Neural cell (in vitro differentiated cells): ENCODE data around the gene CAPN12. TPM values are rescaled to one million over a fixed set of nuclear protein-coding genes. Genes with fewer than 3 reads are reported as not detected.

Source experiments
- H2AFZ ChIP-seq: fragments of 200-600, 300-800 bp; sonication (generic), shearing (Covaris generic); 2 replicates; pipeline ENCODE4 v1.6.0; 2014; ENCODE audit warnings: low read depth, mild to moderate bottlenecking, antibody characterized with exemption, low read length, moderate library complexity
- H3F3A ChIP-seq: fragments of 200-600 bp; shearing (Covaris generic); 2 replicates; pipeline ENCODE4 v1.6.1; 2016; ENCODE audit warnings: mild to moderate bottlenecking, moderate library complexity, mixed read lengths, antibody characterized with exemption, low read length; ENCODE audit not compliant: insufficient read depth, poor library complexity, severe bottlenecking
- H3K27ac ChIP-seq: fragments of 200-600, 300-800 bp; sonication (generic), shearing (Covaris generic); 2 replicates; pipeline ENCODE4 v1.5.1; 2014; ENCODE audit warnings: mild to moderate bottlenecking, low read length, moderate library complexity
- H3K27me3 ChIP-seq: fragments of 300-800, 200-600 bp; sonication (generic), shearing (Covaris generic); 2 replicates; pipeline ENCODE4 v1.6.0; 2014; ENCODE audit warnings: mild to moderate bottlenecking, low read depth, low read length, moderate library complexity; ENCODE audit not compliant: insufficient read depth
- H3K36me3 ChIP-seq: fragments of 300-800, 200-600 bp; sonication (generic), shearing (Covaris generic); 2 replicates; pipeline ENCODE4 v1.5.1; 2014; ENCODE audit warnings: mild to moderate bottlenecking, antibody characterized with exemption, low read length, moderate library complexity; ENCODE audit not compliant: insufficient read depth
- H3K4me2 ChIP-seq: fragments of 300-800, 200-600 bp; sonication (generic), shearing (Covaris generic); 2 replicates; pipeline ENCODE4 v1.6.0; 2014; ENCODE audit warnings: mild to moderate bottlenecking, low read length
- H3K4me3 ChIP-seq: fragments of 300-800, 200-600 bp; sonication (generic), shearing (Covaris generic); 2 replicates; pipeline ENCODE4 v1.5.1; 2014; ENCODE audit warnings: mild to moderate bottlenecking, low read length, moderate library complexity
- H3K79me2 ChIP-seq: fragments of 200-600 bp; shearing (Covaris generic); replicated peaks from 2 replicates; pipeline ENCODE4 v1.6.0; 2014; ENCODE audit warnings: mild to moderate bottlenecking, low read length, moderate library complexity; ENCODE audit not compliant: insufficient read depth
- H3K9ac ChIP-seq: fragments of 300-800, 200-600 bp; sonication (generic), shearing (Covaris generic); 2 replicates; pipeline ENCODE4 v1.6.1; 2016; ENCODE audit warnings: mild to moderate bottlenecking, low read length, mixed read lengths
- H3K9me2 ChIP-seq: fragments of 200-600 bp; shearing (Covaris generic); 2 replicates; pipeline ENCODE4 v1.6.1; 2016; ENCODE audit warnings: mild to moderate bottlenecking, low read length, mixed read lengths; ENCODE audit not compliant: insufficient read depth
- H3K9me3 ChIP-seq: fragments of 200-600, 300-800 bp; sonication (generic), shearing (Covaris generic); 2 replicates; pipeline ENCODE4 v1.6.1; 2016; ENCODE audit warnings: mild to moderate bottlenecking, mixed run types, low read length, moderate library complexity, mixed read lengths
- H4K20me1 ChIP-seq: fragments of 200-600 bp; shearing (Covaris generic); 2 replicates; pipeline ENCODE4 v1.6.1; 2016; ENCODE audit warnings: mild to moderate bottlenecking, mixed run types; ENCODE audit not compliant: insufficient read depth
- EP300 ChIP-seq: fragments of 450-650 bp; conservative IDR thresholded peaks from 2 replicates; pipeline ENCODE4 v1.6.1; 2014; ENCODE audit warnings: antibody characterized with exemption, mild to moderate bottlenecking, moderate library complexity; ENCODE audit not compliant: poor library complexity, severe bottlenecking
- EZH2 ChIP-seq: fragments of 200-600, 300-800 bp; shearing (Covaris generic), sonication (generic); IDR thresholded peaks from 2 replicates; pipeline ENCODE4 v1.6.1; 2014; ENCODE audit warnings: antibody characterized with exemption, low read length, borderline replicate concordance, mild to moderate bottlenecking; ENCODE audit not compliant: insufficient read depth, poor library complexity, severe bottlenecking
- MXI1 ChIP-seq: fragments of 450-650 bp; conservative IDR thresholded peaks from 2 replicates; pipeline ENCODE4 v1.6.1; 2014; ENCODE audit warnings: antibody characterized with exemption, mild to moderate bottlenecking; ENCODE audit not compliant: poor library complexity, severe bottlenecking
- POLR2AphosphoS5 ChIP-seq: IDR thresholded peaks from 2 replicates; pipeline ENCODE4 v1.6.1; 2012
- RAD21 ChIP-seq: fragments of 450-650 bp; conservative IDR thresholded peaks from 2 replicates; pipeline ENCODE4 v1.6.1; 2014; ENCODE audit warnings: antibody characterized with exemption, mild to moderate bottlenecking, moderate library complexity
- SMC3 ChIP-seq: fragments of 450-650 bp; conservative IDR thresholded peaks from 2 replicates; pipeline ENCODE4 v1.6.1; 2014; ENCODE audit warnings: antibody characterized with exemption, mild to moderate bottlenecking, moderate library complexity; ENCODE audit not compliant: poor library complexity
- TAF1 ChIP-seq: IDR thresholded peaks from 2 replicates; pipeline ENCODE4 v1.6.1; 2012; ENCODE audit warnings: low read depth
- polyA plus RNA-seq: library from polyadenylated mRNA; depleted of rRNA; stranded (reverse); fragments of >200 nt; gene quantifications from 2 replicates; pipeline ENCODE4 v1.2.3, GENCODE V29; 2014
- TF ChIP-seq, protein P1 (sequence below): IDR thresholded peaks from 2 replicates; pipeline ENCODE4 v1.6.1; 2012; ENCODE audit warnings: borderline replicate concordance
- TF ChIP-seq, protein P2 (sequence below): fragments of 450-650 bp; IDR thresholded peaks from 2 replicates; pipeline ENCODE4 v1.5.1; 2014; ENCODE audit warnings: antibody characterized with exemption, mild to moderate bottlenecking, moderate library complexity; ENCODE audit not compliant: poor library complexity, severe bottlenecking

The CAPN12 gene
- polyA plus RNA-seq, 1 donor from 2014 or later = not detected

DNA sequence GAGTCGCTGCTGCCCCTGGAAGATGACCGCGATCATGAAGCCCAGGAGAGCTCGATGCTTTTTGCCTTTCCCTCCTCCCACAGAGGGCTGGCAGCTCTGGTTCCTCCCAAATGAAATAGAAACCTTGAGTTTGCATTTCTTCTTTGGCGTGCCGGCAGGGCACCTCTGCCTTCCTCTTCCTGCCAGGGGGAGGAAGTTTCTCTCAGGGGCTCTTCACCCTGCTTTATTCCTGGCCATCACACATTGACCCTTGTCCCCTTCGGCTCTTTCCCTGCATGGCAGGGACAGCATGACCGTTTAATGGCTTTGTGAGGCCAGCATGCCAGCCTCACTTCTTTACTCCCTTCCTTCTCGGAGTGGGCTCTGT, 49.0 kb downstream of the CAPN12 start:
- no peaks in the 10 kb centered on the region for H3K9me3 ChIP-seq
- H3K9ac ChIP-seq = no peak overlapping the region
- no peaks in the 10 kb centered on the region for H3K27me3 ChIP-seq
- H3K9me2 ChIP-seq = no peaks in the 10 kb centered on the region
- H3K4me3 ChIP-seq = no peak overlapping the region
- H3K4me2 ChIP-seq = no peak overlapping the region
- no peaks in the 10 kb centered on the region for H4K20me1 ChIP-seq
- H3K36me3 ChIP-seq = no peaks in the 10 kb centered on the region
- H2AFZ ChIP-seq = no peak overlapping the region
- H3F3A ChIP-seq = no peaks in the 10 kb centered on the region
- no peak overlapping the region for H3K27ac ChIP-seq
- TF ChIP-seq, protein P1, sequence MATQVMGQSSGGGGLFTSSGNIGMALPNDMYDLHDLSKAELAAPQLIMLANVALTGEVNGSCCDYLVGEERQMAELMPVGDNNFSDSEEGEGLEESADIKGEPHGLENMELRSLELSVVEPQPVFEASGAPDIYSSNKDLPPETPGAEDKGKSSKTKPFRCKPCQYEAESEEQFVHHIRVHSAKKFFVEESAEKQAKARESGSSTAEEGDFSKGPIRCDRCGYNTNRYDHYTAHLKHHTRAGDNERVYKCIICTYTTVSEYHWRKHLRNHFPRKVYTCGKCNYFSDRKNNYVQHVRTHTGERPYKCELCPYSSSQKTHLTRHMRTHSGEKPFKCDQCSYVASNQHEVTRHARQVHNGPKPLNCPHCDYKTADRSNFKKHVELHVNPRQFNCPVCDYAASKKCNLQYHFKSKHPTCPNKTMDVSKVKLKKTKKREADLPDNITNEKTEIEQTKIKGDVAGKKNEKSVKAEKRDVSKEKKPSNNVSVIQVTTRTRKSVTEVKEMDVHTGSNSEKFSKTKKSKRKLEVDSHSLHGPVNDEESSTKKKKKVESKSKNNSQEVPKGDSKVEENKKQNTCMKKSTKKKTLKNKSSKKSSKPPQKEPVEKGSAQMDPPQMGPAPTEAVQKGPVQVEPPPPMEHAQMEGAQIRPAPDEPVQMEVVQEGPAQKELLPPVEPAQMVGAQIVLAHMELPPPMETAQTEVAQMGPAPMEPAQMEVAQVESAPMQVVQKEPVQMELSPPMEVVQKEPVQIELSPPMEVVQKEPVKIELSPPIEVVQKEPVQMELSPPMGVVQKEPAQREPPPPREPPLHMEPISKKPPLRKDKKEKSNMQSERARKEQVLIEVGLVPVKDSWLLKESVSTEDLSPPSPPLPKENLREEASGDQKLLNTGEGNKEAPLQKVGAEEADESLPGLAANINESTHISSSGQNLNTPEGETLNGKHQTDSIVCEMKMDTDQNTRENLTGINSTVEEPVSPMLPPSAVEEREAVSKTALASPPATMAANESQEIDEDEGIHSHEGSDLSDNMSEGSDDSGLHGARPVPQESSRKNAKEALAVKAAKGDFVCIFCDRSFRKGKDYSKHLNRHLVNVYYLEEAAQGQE = no peak
- TF ChIP-seq, protein P2, sequence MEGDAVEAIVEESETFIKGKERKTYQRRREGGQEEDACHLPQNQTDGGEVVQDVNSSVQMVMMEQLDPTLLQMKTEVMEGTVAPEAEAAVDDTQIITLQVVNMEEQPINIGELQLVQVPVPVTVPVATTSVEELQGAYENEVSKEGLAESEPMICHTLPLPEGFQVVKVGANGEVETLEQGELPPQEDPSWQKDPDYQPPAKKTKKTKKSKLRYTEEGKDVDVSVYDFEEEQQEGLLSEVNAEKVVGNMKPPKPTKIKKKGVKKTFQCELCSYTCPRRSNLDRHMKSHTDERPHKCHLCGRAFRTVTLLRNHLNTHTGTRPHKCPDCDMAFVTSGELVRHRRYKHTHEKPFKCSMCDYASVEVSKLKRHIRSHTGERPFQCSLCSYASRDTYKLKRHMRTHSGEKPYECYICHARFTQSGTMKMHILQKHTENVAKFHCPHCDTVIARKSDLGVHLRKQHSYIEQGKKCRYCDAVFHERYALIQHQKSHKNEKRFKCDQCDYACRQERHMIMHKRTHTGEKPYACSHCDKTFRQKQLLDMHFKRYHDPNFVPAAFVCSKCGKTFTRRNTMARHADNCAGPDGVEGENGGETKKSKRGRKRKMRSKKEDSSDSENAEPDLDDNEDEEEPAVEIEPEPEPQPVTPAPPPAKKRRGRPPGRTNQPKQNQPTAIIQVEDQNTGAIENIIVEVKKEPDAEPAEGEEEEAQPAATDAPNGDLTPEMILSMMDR = no peak
- TF ChIP-seq RAD21 = no peak
- no peak for TF ChIP-seq TAF1
- TF ChIP-seq EP300 = no peak
- no peak for TF ChIP-seq MXI1
- TF ChIP-seq EZH2 = no peak
- TF ChIP-seq SMC3 = no peak
- TF ChIP-seq POLR2AphosphoS5 = no peak
- H3K79me2 ChIP-seq = no peaks in the 10 kb centered on the region

DNA sequence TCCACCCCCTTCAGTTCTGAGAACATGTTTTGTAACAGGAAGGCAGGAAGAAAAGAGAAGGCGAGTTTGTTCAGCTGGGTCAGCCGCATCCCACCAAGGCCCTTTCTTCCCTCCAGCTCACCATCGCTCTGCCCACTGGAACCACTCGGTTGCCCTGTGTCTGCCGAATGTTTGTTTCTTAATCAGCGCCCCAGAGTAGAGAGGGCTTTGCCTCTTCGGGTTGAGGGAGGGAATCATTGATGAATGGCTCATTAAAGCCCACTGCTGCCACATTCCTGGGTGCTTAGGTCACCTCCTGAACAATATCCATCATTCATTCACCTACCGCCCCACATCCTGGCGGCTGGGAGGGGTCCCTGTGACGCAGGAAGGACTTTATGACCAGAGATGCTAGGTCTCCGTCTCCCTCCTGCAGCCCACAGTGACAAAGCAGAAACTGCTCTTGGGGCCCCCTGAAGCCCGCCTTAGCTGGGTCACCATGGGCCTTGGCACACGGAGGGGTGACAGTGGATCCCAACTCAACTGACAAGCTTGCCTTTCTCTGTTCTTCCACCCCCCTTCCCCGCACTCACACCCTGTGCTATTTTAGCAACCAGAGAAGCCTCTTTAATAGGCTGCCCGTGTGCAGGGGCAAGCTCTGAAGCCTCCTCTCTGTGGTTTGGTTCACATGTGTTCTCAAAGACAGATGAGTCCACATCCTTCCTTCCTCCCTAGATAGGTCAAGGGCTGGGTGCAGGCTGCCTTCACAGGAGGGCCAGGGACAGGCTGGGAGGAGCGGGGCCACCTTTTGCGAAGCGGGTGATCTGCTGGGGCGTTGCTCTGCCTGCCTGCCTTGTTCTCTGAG, 50.7 kb downstream of the CAPN12 start:
- Histone ChIP-seq H3K27ac (no peak overlapping the region), H3K36me3 (no peaks in the 10 kb centered on the region), H3K4me3 (no peak overlapping the region), H3K9me2 (no peaks in the 10 kb centered on the region), H3K9ac (no peak overlapping the region), H3K9me3 (no peaks in the 10 kb centered on the region), H3K79me2 (no peaks in the 10 kb centered on the region), H3F3A (no peaks in the 10 kb centered on the region), H3K4me2 (no peak overlapping the region), H3K27me3 (no peaks in the 10 kb centered on the region), H2AFZ (no peak overlapping the region), H4K20me1 (no peaks in the 10 kb centered on the region)
- TF ChIP-seq EP300 (no peak), POLR2AphosphoS5 (no peak), MXI1 (no peak), SMC3 (no peak), TAF1 (no peak), RAD21 (no peak), EZH2 (no peak)
- TF ChIP-seq, protein P2 = no peak
- TF ChIP-seq, protein P1 = no peak
